Measurements from ENCODE around the gene CAPZB.
"Not testable (repeated sequence)": the region's sequence is repeated elsewhere in the genome, so short reads cannot be mapped to it uniquely, and the experiment has no call there.

CAPZB gene

DNA sequence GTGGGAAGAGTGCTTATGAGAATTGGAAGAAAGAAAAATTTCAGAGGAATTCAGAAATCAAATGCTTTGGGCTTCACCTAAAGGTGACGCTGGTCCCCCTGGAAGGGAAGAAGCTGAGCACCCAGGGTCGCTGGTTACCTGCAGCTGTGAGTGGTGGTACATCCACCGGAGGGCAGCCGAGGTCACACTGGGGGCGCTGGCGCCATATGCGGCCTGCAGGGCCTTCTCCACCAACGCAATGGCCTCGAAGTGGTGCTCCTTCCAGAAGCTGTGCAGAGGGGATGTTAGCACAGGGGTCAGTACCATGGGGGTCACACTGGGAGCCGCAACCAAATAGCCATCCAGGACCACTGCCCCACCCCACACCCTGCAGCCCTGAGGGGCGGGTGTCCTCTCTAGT, 179.5 kb downstream of the CAPZB start:
- no peak for DNase-seq

- DNase-seq: not testable (repeated sequence)
Measured at GRCh38 chr1:19304081-19304480, 181.3 kb downstream of the CAPZB start.

DNA sequence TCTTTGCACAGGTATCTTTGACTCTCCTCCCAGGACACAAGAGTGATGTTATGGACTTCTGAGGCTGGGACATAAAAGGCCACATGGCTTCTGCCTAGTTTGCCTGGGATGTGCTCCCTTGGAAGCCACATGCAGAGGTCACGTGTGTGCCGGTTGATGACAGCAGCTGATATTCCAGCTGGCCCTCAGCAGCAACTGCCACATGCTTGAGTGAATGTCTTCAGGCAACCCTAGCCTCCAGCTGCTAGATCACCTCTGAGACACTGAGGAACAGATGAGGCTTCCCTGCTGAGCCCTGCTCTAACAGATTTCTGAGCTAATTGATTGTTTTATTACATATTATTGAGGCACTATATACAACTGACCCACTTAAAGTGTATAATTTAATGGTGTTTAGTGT, 185.1 kb downstream of the CAPZB start:
- DNase-seq: no peak

DNA sequence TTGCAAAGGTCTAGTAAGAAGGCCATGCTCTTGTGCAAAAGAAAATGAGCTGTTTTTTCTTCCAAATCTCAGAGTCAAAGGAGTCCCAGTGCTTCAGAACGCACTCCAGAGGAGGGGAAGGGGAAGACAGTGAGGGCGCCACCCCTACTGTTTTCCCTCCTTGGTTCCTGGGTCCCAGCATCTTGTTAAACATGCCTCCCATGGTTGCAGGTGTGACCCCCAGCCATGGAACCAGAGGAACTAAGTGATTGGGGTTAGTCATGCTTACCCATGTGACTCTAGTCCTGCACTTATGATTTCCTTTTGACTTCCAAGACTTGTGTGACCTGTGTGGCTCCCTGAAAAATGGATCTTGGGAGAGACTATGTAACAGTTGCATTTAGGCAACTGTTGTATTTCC, 190.7 kb downstream of the CAPZB start:
- no peak for DNase-seq

GRCh38 chr1:19289244-19289643, 196.1 kb downstream of the CAPZB start:
- no peak for DNase-seq

Data from NCI-H226 (cell line).